NCI-H1694 treated with DMSO at 0.1 percent for 48 hours (cell line): ENCODE data around the gene TEX10.
A peak's percentile ranks its signal among the peaks of the same experiment; 100 is the strongest.

ENCODE experiments used
- DNase-seq: peaks from one replicate; lab custom pipeline; 2025; lab: John Stamatoyannopoulos, UW

TEX10 gene

DNA sequence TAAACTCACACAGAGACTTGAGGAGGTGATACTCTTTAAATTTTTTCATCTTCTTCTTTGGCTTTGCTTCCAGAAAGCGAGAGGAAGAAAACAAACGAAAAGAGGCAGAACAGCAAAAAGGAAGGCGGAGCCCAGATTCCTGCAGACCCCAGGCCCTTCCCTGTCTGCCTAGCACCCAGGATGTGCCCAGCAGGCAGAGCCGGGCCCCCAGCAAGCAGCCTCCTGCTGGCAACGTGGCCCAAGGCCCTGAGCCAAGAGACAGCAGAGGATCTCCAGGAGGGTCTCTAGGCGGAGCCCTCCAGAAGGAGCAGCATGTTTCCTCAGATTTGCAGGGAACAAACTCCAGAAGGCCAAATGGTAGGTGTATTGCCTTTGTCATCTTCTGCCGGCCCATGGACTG, 68.5 kb downstream of the TEX10 start:
- DNase-seq, result no peak

DNA sequence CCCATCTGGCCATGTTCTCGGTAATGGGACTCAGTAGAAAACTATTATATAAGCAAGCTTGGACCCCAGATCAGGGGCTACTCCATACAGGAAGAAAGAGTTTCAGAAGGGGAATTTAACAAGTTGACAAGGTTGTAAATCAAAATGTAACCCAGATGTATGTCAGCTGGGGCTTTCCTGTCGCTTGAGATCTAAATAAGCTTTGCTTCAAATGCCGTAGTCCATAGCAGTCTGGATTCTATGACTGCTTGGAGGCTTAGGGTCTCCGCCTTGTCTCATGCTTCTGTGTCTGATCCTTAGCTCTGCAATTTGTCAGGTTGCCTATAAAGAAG, 70.4 kb downstream of the TEX10 start:
- DNase-seq, result no peak

DNA sequence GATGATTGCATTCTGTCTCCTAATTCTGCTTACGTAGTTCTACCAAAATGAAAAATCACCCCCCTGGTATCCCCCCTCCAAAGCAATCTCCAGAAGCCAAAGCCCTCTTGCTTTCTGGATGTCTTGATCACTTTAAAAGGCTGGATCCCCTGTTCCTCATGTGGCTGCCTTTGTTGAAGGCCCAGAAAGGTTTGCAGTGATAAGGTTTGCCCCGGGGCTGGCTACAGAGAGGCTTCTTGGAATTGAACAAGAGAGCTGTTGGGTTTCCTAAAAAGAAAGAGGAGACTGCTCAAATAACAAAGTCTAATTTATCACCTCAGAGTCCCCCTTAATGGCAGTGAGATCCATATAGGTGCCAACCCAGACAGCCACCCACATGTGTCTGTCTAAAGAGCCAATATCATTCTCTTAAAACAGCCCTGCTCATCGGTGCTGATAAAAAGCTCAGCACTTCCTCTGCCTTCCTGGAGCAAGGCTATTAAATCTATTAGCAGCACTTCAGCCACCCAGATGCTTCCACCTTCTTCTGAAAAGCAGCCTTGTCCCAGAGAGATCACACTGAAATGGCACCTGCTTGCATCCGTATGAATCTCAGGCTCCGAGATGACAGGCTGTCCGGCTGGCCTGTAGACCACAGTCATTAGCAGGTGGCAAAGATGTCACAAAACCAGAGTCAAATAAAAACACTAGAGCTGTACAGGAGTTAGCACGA, 70.9 kb downstream of the TEX10 start:
- DNase-seq, result no peak

DNA sequence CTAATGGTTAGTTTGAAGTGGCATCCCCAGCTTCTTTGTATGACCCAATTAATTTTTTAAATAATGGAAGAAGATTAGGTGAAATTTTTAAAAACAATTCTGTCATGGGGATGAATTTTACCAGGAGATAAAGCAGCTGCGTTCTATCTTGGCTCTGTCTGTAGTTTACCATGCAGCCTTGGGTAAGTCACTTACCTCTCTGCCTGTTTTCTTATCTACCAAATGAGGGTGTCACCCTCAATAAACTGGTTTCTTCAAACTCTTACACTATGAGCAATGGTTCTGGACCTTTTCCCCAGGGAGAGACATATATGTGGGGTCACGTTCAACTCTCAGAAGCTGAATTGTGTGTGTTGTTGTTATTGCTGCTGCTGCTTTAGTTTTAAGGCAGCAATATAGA, 71.7 kb downstream of the TEX10 start:
- no peak for DNase-seq

DNA sequence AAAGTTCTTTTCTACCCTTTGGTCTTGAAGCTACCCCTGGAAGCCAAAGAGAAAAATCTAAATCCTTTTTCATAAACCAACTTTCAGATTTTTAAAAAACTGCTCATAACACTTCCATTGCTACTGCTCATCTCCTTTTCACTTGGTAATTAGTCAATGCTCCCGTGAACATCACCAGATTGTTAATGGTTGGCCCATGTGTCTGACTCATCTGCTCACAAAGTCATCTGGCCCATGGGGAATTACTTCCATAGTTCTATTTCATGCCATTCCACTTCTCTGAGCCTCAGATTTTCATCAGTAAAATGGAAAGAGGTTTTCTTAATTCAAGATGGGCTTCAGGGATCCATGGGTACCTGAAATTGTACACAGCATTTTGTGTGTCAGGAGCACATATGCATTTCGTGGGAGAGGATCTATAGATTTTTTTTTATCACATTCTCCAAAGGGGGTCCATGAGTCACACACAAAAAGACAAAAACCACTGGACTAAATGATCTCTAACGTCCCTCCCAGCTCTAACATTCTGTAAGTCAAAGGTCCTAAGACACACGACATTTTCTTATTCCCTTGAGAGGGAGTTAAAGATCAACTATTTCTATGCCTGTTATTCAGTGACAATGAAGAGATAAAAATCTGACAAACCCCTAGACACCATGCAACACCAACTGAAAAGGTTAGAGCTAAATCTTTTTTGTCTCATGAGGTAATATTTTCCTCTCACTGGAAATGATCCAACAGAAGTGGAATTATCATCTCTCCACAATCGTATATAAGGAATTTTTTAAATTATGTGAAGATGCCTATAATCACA, 75.4 kb downstream of the TEX10 start:
- peak; percentile 2 for DNase-seq

DNA sequence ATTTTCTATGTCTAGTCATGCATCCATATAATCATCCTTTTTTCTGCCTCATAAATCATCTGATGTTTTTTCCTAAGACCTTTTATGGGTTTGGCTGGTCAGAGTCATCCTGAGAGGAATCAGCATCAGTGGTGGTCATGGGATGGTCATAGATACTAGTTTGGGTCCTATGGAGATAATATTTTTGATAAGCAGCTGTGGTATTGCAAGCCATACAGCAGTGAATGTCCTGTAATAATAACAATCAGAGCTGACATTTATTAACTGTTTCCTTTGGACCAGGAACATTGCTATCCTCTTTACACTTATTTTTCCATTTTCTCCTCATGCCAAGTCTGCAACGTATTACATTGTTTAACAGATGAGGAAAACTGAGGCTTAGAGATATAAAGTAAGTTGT, 83.1 kb downstream of the TEX10 start:
- DNase-seq, result no peak

DNA sequence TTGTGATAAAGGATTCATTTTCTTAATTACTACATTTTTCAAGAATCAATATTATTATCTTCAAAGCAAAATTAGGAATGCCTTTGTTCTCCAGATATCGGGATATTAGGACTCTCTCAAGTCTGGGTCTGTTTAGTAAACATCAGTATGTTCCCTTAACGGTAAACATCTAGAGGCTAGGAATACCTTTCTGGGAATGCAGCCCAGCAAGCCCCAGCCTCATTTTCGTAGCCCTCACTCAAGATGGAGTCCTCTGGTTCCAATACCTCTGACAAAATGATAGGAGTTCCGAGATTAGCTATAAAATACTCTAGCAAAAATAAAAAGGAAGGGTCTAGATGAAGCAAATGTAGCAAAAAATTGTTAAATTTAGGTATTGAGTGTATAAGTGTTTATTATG, 84.5 kb downstream of the TEX10 start:
- DNase-seq, result no peak

DNA sequence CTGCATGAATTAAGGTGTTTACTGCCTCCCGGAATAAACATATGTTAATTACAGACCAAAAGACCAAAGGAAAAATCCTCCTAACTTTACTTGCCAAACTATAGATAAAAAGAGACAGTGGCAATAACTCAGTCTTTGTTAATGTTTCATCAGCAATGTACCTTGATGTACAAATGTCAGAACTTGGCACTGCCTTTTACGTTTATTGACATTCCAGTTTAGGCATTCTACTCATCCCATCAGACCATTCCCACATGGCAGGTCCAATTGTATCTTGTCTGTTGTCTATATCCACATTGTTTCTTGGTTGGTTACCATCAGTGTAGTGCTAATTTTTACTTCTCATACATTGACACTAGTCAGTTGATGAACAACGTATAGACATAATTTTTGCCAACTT, 85.5 kb downstream of the TEX10 start:
- DNase-seq, result no peak
